Endothelial cell of umbilical vein (primary cell): ENCODE results near the gene SGTB. TPM values are rescaled to one million over a fixed set of nuclear protein-coding genes. Genes with fewer than 3 reads are reported as not detected.
"Not testable (repeated sequence)": the region's sequence is repeated elsewhere in the genome, so short reads cannot be mapped to it uniquely, and the experiment has no call there.

ENCODE experiments used
- BruUV-seq: library from RNA; stranded (reverse); fragments of 400-500 nt; replicated peaks from 2 replicates; lab custom pipeline; 2021; lab: Mats Ljungman, UMichigan
- CTCF ChIA-PET: fragments of 300-600, 350-600 bp; sonication (Branson Sonifier 250); formaldehyde crosslinking; loops from one replicate; lab custom pipeline; 2021; ENCODE audit warnings: antibody characterized with exemption, inconsistent platforms; lab: Charles Lee
- POLR2A ChIA-PET: fragments of 300-600, 350-600 bp; sonication (Branson Sonifier 250); formaldehyde crosslinking; loops from one replicate; lab custom pipeline; 2021; ENCODE audit warnings: antibody characterized with exemption, inconsistent platforms; lab: Charles Lee
- DNase-seq: peaks from one replicate; pipeline ENCODE4 v3.0.0-alpha.2; 2011; ENCODE audit warnings: low read depth, low spot score
- FAIRE-seq: peaks from 2 replicates; lab custom pipeline; 2011; peaks lifted over from hg19 to GRCh38; lab: Jason Lieb, UNC
- H2AFZ ChIP-seq: 2 replicates; pipeline ENCODE4 v1.6.0; 2012; ENCODE audit warnings: low read depth, low read length, control low read depth, inconsistent platforms
- H3K27ac ChIP-seq: 2 replicates; pipeline ENCODE4 v1.5.1; 2011; ENCODE audit warnings: low read depth, mild to moderate bottlenecking, control low read depth, low read length, moderate library complexity; ENCODE audit not compliant: insufficient read depth
- H3K27me3 ChIP-seq, 2 experiments: 2 replicates each; pipeline versions ENCODE4 v1.6.0 to v1.6.1; 2011; ENCODE audit warnings: low read length in 2 of 2, mixed read lengths in 1 of 2; ENCODE audit not compliant: control insufficient read depth in 2 of 2, insufficient read depth in 2 of 2
- H3K36me3 ChIP-seq, 2 experiments: 2 replicates in 1 of 2; 3 replicates in 1 of 2; pipeline ENCODE4 v1.5.1; 2011; ENCODE audit warnings: low read length in 2 of 2, mild to moderate bottlenecking in 1 of 2, moderate library complexity in 1 of 2; ENCODE audit not compliant: control insufficient read depth in 2 of 2, insufficient read depth in 2 of 2; ENCODE audit errors: extremely low read depth in 1 of 2
- H3K4me1 ChIP-seq: 3 replicates; pipeline ENCODE4 v1.5.1; 2011; ENCODE audit warnings: mild to moderate bottlenecking, low read length; ENCODE audit not compliant: control insufficient read depth, insufficient read depth; ENCODE audit errors: extremely low read depth
- H3K4me2 ChIP-seq: 2 replicates; pipeline ENCODE4 v1.6.1; 2011; ENCODE audit warnings: low read length, control low read depth, mixed read lengths; ENCODE audit not compliant: insufficient read depth
- H3K4me3 ChIP-seq, 3 experiments: fragments of 200-600 bp in 1 of 3; sonication (generic), shearing (Covaris generic) in 1 of 3; replicated peaks in 1 of 3; 2 replicates each; pipeline ENCODE4 v1.5.1; 2011 to 2016; ENCODE audit warnings: control low read depth in 3 of 3, low read length in 3 of 3, mild to moderate bottlenecking in 2 of 3, inconsistent platforms in 1 of 3, low read depth in 1 of 3, moderate library complexity in 1 of 3; ENCODE audit not compliant: insufficient read depth in 1 of 3
- H3K79me2 ChIP-seq: 2 replicates; pipeline ENCODE4 v1.6.0; 2012; ENCODE audit warnings: low read length, inconsistent platforms; ENCODE audit not compliant: control insufficient read depth, insufficient read depth
- H3K9ac ChIP-seq: replicated peaks from 2 replicates; pipeline ENCODE3; 2011; ENCODE audit warnings: low read length, control low read depth; ENCODE audit not compliant: insufficient read depth; ENCODE audit errors: extremely low read depth
- H3K9me1 ChIP-seq: replicated peaks from 3 replicates; pipeline ENCODE4 v1.6.0; 2011; ENCODE audit warnings: mild to moderate bottlenecking, low read length; ENCODE audit not compliant: control insufficient read depth, insufficient read depth; ENCODE audit errors: extremely low read depth
- H3K9me3 ChIP-seq: replicated peaks from 2 replicates; pipeline ENCODE4 v1.5.1; 2012; ENCODE audit warnings: low read length, inconsistent platforms; ENCODE audit not compliant: control insufficient read depth, insufficient read depth
- H4K20me1 ChIP-seq: replicated peaks from 2 replicates; pipeline ENCODE3; 2011; ENCODE audit warnings: mild to moderate bottlenecking, low read length; ENCODE audit not compliant: control insufficient read depth, insufficient read depth; ENCODE audit errors: extremely low read depth
- EZH2 ChIP-seq: IDR thresholded peaks from 2 replicates; pipeline ENCODE4 v1.6.1; 2012; ENCODE audit warnings: borderline replicate concordance, low read depth, mild to moderate bottlenecking, moderate library complexity, low read length, inconsistent platforms; ENCODE audit not compliant: severe bottlenecking
- FOS ChIP-seq: IDR thresholded peaks from 2 replicates; pipeline ENCODE4 v1.6.1; 2011; ENCODE audit warnings: mild to moderate bottlenecking, low read length, moderate library complexity, borderline replicate concordance; ENCODE audit not compliant: insufficient read depth
- GATA2 ChIP-seq: IDR thresholded peaks from 2 replicates; pipeline ENCODE4 v1.7.0; 2011; ENCODE audit warnings: low read depth, mild to moderate bottlenecking, moderate library complexity, mixed read lengths, low read length; ENCODE audit not compliant: insufficient read length, insufficient read depth
- JUN ChIP-seq: IDR thresholded peaks from 2 replicates; pipeline ENCODE4 v1.6.1; 2011; ENCODE audit warnings: borderline replicate concordance, low read depth; ENCODE audit not compliant: insufficient read length, insufficient read depth
- MYC ChIP-seq: IDR thresholded peaks from one replicate; pipeline ENCODE4 v1.6.1; 2011; ENCODE audit warnings: mild to moderate bottlenecking, low read depth, low read length
- POLR2A ChIP-seq: IDR thresholded peaks from 2 replicates; pipeline ENCODE4 v1.6.1; 2012; ENCODE audit warnings: low read depth, mild to moderate bottlenecking, control low read depth, low read length
- POLR2AphosphoS5 ChIP-seq: IDR thresholded peaks from 2 replicates; pipeline ENCODE4 v1.6.1; 2012; ENCODE audit warnings: low read depth, mild to moderate bottlenecking, control low read depth, low read length, moderate library complexity; ENCODE audit not compliant: insufficient read depth
- dilution Hi-C: fragments of 300-500 bp; cut with MboI; formaldehyde crosslinking; loops from one replicate; pipeline ENCODE4 v1.15.0; 2019; ENCODE audit warnings: low sequenced_read_pairs; ENCODE audit not compliant: extremely low pct_ligation_motif_present
- intact Hi-C: fragments of 100-400 bp; cut with micrococcal nuclease; formaldehyde crosslinking; loops from one replicate; pipeline ENCODE4 v1.10.0; 2022
- polyA plus RNA-seq, 4 experiments: library from polyadenylated mRNA; depleted of rRNA in 3 of 4; stranded (reverse) in 3 of 4; unstranded in 1 of 4; fragments of >200 nt; gene quantifications; 2 replicates each; pipeline versions ENCODE4 v1.2.1 to v1.2.3, GENCODE V29; 2011 to 2012; ENCODE audit warnings: missing spikeins in 1 of 4
- total RNA-seq: library from RNA; stranded (reverse); gene quantifications from 2 replicates; pipeline ENCODE4 v1.2.3, GENCODE V29; 2021
- TF ChIP-seq, protein P1 (sequence below), 2 donors: IDR thresholded peaks; 1 replicate in 1 of 2; 2 replicates in 1 of 2; pipeline ENCODE4 v1.5.1; 2011; ENCODE audit warnings: low read length in 2 of 2, mild to moderate bottlenecking in 2 of 2, moderate library complexity in 2 of 2, control low read depth in 1 of 2, inconsistent platforms in 1 of 2, low read depth in 1 of 2; ENCODE audit not compliant: insufficient read depth in 1 of 2; ENCODE audit errors: extremely low read depth in 1 of 2
- TF ChIP-seq, protein P2 (sequence below): IDR thresholded peaks from 2 replicates; pipeline ENCODE4 v1.6.1; 2011; ENCODE audit not compliant: insufficient read depth, insufficient read length

Gene SGTB
- total and polyA plus RNA-seq, 2 donors (not counting 3 experiments of a cell fraction or from before 2014, with no cell fraction given): 3.1 to 14.1 TPM

DNA sequence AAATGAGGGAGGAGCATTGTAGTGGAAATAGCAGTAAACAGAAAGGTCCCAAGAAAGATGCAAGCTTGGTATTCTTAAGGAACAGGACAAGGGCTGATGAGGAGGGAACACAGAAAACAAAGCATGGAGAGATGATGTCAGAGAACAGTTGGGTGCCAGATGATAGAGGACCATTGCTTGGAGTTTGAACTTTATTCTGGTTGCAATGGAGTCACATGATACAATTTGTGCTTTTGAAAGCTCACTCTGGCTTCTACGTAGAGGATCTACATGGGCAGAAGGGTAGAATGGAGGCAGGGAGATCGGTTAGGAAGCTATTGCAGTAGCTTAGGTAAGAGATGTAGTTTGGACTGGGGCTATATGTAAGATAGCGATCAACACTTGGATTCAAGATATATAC is 39.8 kb downstream of the SGTB start:
- H3K4me1 ChIP-seq: peaks cover 5% of the 10 kb centered on the region
- H3K4me3 ChIP-seq: no peak overlapping the region
- H3K27ac ChIP-seq: no peak overlapping the region
- H3K9ac ChIP-seq: no peak overlapping the region
- no peaks in the 10 kb centered on the region for H3K27me3 ChIP-seq
- no peaks in the 10 kb centered on the region for H4K20me1 ChIP-seq
- no peak for FAIRE-seq
- dilution Hi-C loops: no loop called here
- BruUV-seq: no TSS peak
- intact Hi-C loops: no loop called here
- peaks cover 3% of the 10 kb centered on the region in 2 experiments for H3K36me3 ChIP-seq
- no peaks in the 10 kb centered on the region for H3K9me3 ChIP-seq
- H3K4me2 ChIP-seq: no peak overlapping the region
- CTCF ChIA-PET: interaction anchor here (1.2 kb wide), 1 partner anchor 23 kb away, joined by 3 read pairs; no protein-coding TSS in a partner anchor
- DNase-seq: no peak
- H3K9me1 ChIP-seq: no peaks in the 10 kb centered on the region
- TF ChIP-seq, protein P1, sequence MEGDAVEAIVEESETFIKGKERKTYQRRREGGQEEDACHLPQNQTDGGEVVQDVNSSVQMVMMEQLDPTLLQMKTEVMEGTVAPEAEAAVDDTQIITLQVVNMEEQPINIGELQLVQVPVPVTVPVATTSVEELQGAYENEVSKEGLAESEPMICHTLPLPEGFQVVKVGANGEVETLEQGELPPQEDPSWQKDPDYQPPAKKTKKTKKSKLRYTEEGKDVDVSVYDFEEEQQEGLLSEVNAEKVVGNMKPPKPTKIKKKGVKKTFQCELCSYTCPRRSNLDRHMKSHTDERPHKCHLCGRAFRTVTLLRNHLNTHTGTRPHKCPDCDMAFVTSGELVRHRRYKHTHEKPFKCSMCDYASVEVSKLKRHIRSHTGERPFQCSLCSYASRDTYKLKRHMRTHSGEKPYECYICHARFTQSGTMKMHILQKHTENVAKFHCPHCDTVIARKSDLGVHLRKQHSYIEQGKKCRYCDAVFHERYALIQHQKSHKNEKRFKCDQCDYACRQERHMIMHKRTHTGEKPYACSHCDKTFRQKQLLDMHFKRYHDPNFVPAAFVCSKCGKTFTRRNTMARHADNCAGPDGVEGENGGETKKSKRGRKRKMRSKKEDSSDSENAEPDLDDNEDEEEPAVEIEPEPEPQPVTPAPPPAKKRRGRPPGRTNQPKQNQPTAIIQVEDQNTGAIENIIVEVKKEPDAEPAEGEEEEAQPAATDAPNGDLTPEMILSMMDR (IDR thresholded peaks at IDR 0.05; ENCODE audit: extremely low read depth in 1 of 2, insufficient read depth in 1 of 2, low read depth in 1 of 2, low read length in 2 of 2): no peak
- TF ChIP-seq GATA2 (no peak), MYC (no peak), POLR2AphosphoS5 (no peak), FOS (no peak), EZH2 (no peak), POLR2A (no peak), JUN (no peak)
- TF ChIP-seq, protein P2, sequence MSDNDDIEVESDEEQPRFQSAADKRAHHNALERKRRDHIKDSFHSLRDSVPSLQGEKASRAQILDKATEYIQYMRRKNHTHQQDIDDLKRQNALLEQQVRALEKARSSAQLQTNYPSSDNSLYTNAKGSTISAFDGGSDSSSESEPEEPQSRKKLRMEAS: no peak
- H3K79me2 ChIP-seq: no peaks in the 10 kb centered on the region
- POLR2A ChIA-PET: no interaction called here
- H2AFZ ChIP-seq: no peak overlapping the region

- H3K4me2 ChIP-seq, H3K9me1 ChIP-seq, FAIRE-seq, H4K20me1 ChIP-seq, BruUV-seq, H3K4me3 ChIP-seq, POLR2A ChIA-PET, H3K4me1 ChIP-seq, dilution Hi-C loops, intact Hi-C loops, H3K27ac ChIP-seq, H3K79me2 ChIP-seq, H3K9ac ChIP-seq, H3K36me3 ChIP-seq, DNase-seq, H2AFZ ChIP-seq, H3K9me3 ChIP-seq, H3K27me3 ChIP-seq: not testable (repeated sequence)
- CTCF ChIA-PET: interaction anchor here (1.2 to 1.9 kb wide), 3 partner anchors 9 to 20 kb away, joined by 3 to 6 read pairs (median 3); no protein-coding TSS in a partner anchor
Observed at GRCh38 chr5:65676056-65676455, 45.9 kb downstream of the SGTB start.
